Dedifferentiated amniotic fluid mesenchymal stem cell (primary cell): ENCODE measurements around the gene KRT8.
"Not testable (repeated sequence)": the region's sequence is repeated elsewhere in the genome, so short reads cannot be mapped to it uniquely, and the experiment has no call there.

ENCODE experiments used
- DNase-seq: peaks from one replicate; pipeline ENCODE4 v3.0.0-alpha.2; 2016; ENCODE audit errors: extremely low spot score

Gene KRT8

GRCh38 chr12:52874573-52875435, 30.1 kb downstream of the KRT8 start:
- DNase-seq, result no peak

- DNase-seq, result peak; percentile 88
Observed at GRCh38 chr12:52873832-52874572, 30.9 kb downstream of the KRT8 start.

GRCh38 chr12:52873513-52873831, 31.4 kb downstream of the KRT8 start:
- no peak for DNase-seq

- no peak for DNase-seq
Observed at GRCh38 chr12:52872644-52873389, 32.1 kb downstream of the KRT8 start.

GRCh38 chr12:52871291-52872039, 33.4 kb downstream of the KRT8 start:
- peak; percentile 86 for DNase-seq

GRCh38 chr12:52870361-52871290, 34.2 kb downstream of the KRT8 start:
- DNase-seq, result no peak

GRCh38 chr12:52867642-52868041, 37.2 kb downstream of the KRT8 start:
- no peak for DNase-seq

- DNase-seq, result no peak
Observed at GRCh38 chr12:52867152-52867551, 37.7 kb downstream of the KRT8 start.

GRCh38 chr12:52865090-52865944, 39.6 kb downstream of the KRT8 start:
- DNase-seq, result peak; percentile 55

GRCh38 chr12:52862023-52862422, 42.9 kb downstream of the KRT8 start:
- DNase-seq, result no peak

- DNase-seq, result no peak
Observed at GRCh38 chr12:52861511-52861910, 43.4 kb downstream of the KRT8 start.

- DNase-seq, result peak; percentile 31
Observed at GRCh38 chr12:52860102-52860823, 44.6 kb downstream of the KRT8 start.

- DNase-seq, result no peak
Observed at GRCh38 chr12:52857500-52857899, 47.4 kb downstream of the KRT8 start.

- DNase-seq, result no peak
Observed at GRCh38 chr12:52856787-52857186, 48.1 kb downstream of the KRT8 start.

- not testable (repeated sequence) for DNase-seq
Observed at GRCh38 chr12:52856077-52856476, 48.8 kb downstream of the KRT8 start.

GRCh38 chr12:52851787-52852186, 53.1 kb downstream of the KRT8 start:
- no peak for DNase-seq

GRCh38 chr12:52850681-52851080, 54.2 kb downstream of the KRT8 start:
- DNase-seq, result no peak

GRCh38 chr12:52849511-52849910, 55.4 kb downstream of the KRT8 start:
- no peak for DNase-seq

- DNase-seq, result no peak
Observed at GRCh38 chr12:52848661-52849255, 56.1 kb downstream of the KRT8 start, which contains the start of gene KRT78. Gene KRT78 (minus strand): TSS chr12:52848994. CDS start chr12:52848930, 64 bp downstream.
